ENCODE data around the gene PARD3B.

The PARD3B gene

GRCh38 chr2:204665207-204665606 is 119.9 kb downstream of the PARD3B start:
- H3K27ac ChIP-seq: peak overlapping the region in 1 of 2 donors; percentile 61
- no peak overlapping the region for H3K4me3 ChIP-seq
- TF ChIP-seq CTCF (IDR thresholded peaks at IDR 0.05): no peak
- no peak for DNase-seq (ENCODE audit: low spot score)

GRCh38 chr2:204665771-204666170 is 120.5 kb downstream of the PARD3B start:
- TF ChIP-seq CTCF (IDR thresholded peaks at IDR 0.05): no peak
- no peak for DNase-seq (ENCODE audit: low spot score)
- H3K27ac ChIP-seq: peak overlapping the region in 1 of 2 donors; percentile 61
- H3K4me3 ChIP-seq: no peak overlapping the region

- no peak for DNase-seq (ENCODE audit: low spot score)
- no peak for TF ChIP-seq CTCF (IDR thresholded peaks at IDR 0.05)
- Histone ChIP-seq H3K27ac (no peak overlapping the region), H3K4me3 (no peak overlapping the region)
Observed at GRCh38 chr2:204667990-204668389, 122.7 kb downstream of the PARD3B start.

GRCh38 chr2:204669382-204669781 is 124.1 kb downstream of the PARD3B start:
- TF ChIP-seq CTCF (IDR thresholded peaks at IDR 0.05): no peak

GRCh38 chr2:204670124-204670523 is 124.8 kb downstream of the PARD3B start:
- Histone ChIP-seq H3K27ac (no peak overlapping the region), H3K4me3 (no peak overlapping the region)
- DNase-seq (ENCODE audit: low spot score): no peak
- no peak for TF ChIP-seq CTCF (IDR thresholded peaks at IDR 0.05)

More at GRCh38 chr2:204669382-204669781, 124.1 kb downstream of the PARD3B start:
- no peak for DNase-seq (ENCODE audit: low spot score)
- Histone ChIP-seq H3K27ac (no peak overlapping the region), H3K4me3 (no peak overlapping the region)

GRCh38 chr2:204670756-204671155 is 125.5 kb downstream of the PARD3B start:
- Histone ChIP-seq H3K4me3 (no peak overlapping the region), H3K27ac (no peak overlapping the region)
- no peak for TF ChIP-seq CTCF (IDR thresholded peaks at IDR 0.05)
- no peak for DNase-seq (ENCODE audit: low spot score)

GRCh38 chr2:204672772-204673171 is 127.5 kb downstream of the PARD3B start:
- DNase-seq (ENCODE audit: low spot score): no peak
- H3K27ac ChIP-seq: no peak overlapping the region
- TF ChIP-seq CTCF (IDR thresholded peaks at IDR 0.05): no peak
- no peak overlapping the region for H3K4me3 ChIP-seq
